Prostate gland (tissue), 2 donors: ENCODE data around the gene LUC7L3.

ENCODE experiments used
- POLR2A ChIP-seq: fragments of 450-650 bp; IDR thresholded peaks from one replicate; pipeline ENCODE4 v1.6.1; 2016; ENCODE audit warnings: antibody characterized with exemption, mild to moderate bottlenecking
- POLR2AphosphoS5 ChIP-seq: sonication (generic); formaldehyde crosslinking; IDR thresholded peaks from one replicate; pipeline ENCODE4 v1.6.1; 2017; ENCODE audit warnings: antibody characterized with exemption
- TF ChIP-seq, protein P1 (sequence below), 4 experiments: fragments of 200-600 bp in 2 of 4; fragments of 450-650 bp in 2 of 4; sonication (generic) in 2 of 4; IDR thresholded peaks; 1 replicate in 3 of 4; 2 replicates in 1 of 4; pipeline ENCODE4 v1.5.1; 2016 to 2019; ENCODE audit warnings: antibody characterized with exemption in 4 of 4, mild to moderate bottlenecking in 2 of 4, moderate library complexity in 2 of 4

GRCh38 chr17:50684612-50685333 is 34.6 kb upstream of the LUC7L3 start:
- TF ChIP-seq POLR2A (no peak), POLR2AphosphoS5 (no peak)
- TF ChIP-seq, protein P1, sequence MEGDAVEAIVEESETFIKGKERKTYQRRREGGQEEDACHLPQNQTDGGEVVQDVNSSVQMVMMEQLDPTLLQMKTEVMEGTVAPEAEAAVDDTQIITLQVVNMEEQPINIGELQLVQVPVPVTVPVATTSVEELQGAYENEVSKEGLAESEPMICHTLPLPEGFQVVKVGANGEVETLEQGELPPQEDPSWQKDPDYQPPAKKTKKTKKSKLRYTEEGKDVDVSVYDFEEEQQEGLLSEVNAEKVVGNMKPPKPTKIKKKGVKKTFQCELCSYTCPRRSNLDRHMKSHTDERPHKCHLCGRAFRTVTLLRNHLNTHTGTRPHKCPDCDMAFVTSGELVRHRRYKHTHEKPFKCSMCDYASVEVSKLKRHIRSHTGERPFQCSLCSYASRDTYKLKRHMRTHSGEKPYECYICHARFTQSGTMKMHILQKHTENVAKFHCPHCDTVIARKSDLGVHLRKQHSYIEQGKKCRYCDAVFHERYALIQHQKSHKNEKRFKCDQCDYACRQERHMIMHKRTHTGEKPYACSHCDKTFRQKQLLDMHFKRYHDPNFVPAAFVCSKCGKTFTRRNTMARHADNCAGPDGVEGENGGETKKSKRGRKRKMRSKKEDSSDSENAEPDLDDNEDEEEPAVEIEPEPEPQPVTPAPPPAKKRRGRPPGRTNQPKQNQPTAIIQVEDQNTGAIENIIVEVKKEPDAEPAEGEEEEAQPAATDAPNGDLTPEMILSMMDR (IDR thresholded peaks at IDR 0.05) = no peak
